GM21526 (cell line): ENCODE measurements around the gene DAPL1.

ENCODE experiments used
- ATAC-seq: cut with Tn5 transposase; IDR thresholded peaks from one replicate; pipeline ENCODE4 v1.9.1; 2021; ENCODE audit warnings: moderate library complexity; ENCODE audit not compliant: unreplicated experiment, low FRiP score

DAPL1 gene, protein sequence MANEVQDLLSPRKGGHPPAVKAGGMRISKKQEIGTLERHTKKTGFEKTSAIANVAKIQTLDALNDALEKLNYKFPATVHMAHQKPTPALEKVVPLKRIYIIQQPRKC

DNA sequence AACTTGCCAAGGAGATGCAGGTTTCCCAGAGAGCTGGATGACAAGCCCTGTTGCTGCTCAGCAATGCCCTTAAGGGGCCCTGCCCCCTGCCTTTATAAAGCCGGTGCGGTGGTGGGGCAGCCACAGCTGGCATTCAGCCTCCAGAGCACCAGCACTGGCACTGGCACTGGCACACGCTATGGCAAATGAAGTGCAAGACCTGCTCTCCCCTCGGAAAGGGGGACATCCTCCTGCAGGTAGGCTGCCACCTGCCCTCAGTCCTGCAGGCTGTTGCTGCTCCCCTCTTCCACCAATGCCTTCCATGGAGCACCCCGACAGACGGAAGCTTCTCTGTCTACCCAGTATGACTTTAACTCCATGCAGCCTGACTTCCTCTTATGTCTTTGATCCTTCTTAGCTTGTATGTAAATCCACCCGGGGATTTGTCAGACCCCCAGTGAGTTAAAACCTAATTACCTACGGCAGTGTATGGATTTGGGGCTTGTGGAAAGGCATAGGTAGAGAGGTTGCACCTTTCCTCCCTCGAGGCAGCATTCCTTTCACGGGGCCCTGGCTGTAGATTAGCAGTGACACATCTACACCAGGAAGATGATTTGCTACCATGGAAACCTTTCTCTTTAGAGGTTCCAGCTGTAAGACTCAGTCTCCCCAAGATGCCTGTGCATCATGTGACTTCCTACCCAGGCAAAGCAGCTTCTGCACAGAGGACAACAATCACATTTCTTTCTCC lies at the start of gene DAPL1:
Gene DAPL1 (plus strand): TSS at position 123 of the 730 bp plus-strand sequence. CDS start 56 bp downstream, at position 179.
- ATAC-seq = no peak

DNA sequence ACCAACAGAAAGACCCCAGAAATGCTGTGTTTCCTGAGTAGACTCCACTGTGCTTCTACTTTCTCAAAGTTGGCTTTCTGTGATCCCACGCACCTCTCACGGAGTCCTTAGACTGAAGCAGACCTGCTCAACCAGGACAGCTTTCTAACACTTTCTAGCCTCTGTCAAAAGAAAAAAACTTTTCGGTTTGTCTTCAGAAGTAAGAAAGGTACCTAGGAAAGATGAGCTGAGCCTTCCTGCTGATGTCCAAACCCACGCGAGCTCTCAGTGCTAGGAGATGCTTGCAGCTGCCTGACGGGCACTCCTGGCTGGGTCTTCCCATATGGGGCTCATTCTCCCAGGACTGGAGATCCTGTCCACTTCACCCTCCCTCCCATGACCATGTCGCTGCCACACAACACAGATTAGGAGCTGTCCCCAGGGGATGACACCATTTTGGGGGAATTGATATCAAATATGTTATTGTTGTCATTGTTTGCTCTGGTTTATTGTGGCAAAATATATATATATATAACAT lies 49.2 kb upstream of the DAPL1 start:
- no peak for ATAC-seq

DNA sequence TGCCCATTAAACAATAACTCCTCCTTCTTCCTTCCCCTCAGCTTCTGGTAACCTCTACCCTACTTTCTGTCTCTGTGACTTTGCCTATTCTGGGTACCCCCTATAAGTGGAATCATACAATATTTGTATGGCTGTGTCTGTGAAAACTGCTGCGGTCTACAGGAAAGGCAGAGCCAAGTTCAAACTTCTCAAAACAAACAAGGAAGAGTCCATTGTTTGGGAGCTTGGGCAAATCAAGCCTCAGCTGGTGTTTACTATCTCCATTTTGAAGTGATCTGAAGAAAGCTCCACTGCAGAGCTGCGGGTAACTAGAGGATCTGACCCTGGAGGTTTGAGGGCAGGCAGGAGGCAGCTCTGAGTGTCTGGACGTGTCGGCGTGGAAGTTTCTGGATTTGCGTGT lies 48.6 kb upstream of the DAPL1 start:
- ATAC-seq = no peak

DNA sequence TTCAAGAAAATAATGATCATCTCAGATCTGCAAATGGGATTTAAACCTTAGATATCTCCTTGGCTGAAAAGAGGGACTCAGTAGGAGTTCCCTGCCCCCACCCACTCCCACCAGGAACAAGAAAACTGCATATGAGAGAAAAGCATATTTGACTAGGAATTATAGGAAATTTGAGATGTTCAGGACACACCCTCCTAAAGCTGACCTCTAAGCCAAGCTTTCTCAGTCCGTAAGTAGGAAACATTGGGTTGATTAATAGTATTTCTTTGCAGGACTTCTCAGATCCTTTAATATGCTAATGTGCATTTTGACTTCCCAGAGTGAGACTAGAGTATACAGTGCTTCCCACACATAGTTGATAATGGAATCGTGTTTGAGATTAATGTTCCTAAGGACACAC lies 47.8 kb upstream of the DAPL1 start:
- ATAC-seq = no peak

DNA sequence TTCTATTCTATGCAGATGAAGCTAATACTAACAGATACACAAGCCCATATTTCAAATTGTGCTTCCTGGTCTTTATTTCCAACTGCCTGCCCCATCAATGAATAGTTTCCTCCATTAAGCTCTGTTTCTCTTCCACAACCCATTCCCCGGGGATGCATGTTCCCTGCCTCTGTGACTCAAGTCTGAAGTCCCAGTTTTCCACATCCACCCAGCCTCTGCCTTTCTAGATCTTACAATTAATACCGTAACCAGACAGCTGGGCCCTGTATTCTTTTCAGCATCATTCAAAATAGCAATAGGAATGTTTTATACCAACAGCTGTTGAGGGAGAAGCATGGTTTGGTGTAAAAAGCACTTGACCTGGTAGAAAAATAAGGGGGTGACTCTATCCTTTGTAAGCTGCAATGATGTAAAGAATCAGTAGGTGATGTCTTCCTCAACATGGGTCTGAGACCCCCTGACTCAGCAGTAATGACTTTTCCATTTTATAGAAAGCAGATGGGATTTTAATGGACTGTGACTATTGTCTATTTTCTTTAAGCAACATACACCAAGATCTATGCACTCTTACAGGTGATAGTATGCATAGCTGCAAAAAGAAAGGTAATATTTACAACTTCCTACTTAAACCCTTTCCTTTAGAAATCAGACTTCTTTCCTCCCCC lies 46.1 kb upstream of the DAPL1 start:
- no peak for ATAC-seq

DNA sequence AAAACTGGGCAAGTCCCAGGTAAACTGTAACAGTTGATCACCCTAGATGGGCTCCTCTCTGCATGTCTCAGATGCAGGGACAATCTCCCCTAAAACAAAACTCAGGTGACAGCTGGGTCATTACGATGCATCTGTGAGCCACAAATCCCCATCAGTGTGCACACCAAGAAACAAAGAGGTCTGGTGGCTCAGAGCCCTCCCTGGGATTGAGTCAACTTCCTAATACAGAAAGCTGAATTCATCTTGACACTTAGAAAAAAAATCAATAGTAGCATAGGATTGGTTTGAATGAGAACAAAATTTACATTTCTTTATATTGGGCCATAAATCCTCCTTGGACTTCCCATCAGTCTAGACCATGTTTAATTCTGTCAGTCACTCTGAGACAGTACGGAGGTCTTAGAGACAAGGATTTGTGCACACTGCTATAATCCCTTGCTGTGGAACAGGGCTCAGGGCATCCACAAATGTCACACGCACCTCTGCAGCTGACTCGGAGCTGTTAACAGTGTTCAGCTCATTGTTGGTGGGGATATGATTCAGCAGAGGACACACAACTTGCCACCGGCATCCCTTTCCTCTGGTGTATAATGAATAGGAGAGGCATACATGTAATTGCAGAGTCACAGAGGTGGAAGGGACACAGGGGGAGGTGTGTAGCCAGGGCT lies 44.5 kb upstream of the DAPL1 start:
- no peak for ATAC-seq

DNA sequence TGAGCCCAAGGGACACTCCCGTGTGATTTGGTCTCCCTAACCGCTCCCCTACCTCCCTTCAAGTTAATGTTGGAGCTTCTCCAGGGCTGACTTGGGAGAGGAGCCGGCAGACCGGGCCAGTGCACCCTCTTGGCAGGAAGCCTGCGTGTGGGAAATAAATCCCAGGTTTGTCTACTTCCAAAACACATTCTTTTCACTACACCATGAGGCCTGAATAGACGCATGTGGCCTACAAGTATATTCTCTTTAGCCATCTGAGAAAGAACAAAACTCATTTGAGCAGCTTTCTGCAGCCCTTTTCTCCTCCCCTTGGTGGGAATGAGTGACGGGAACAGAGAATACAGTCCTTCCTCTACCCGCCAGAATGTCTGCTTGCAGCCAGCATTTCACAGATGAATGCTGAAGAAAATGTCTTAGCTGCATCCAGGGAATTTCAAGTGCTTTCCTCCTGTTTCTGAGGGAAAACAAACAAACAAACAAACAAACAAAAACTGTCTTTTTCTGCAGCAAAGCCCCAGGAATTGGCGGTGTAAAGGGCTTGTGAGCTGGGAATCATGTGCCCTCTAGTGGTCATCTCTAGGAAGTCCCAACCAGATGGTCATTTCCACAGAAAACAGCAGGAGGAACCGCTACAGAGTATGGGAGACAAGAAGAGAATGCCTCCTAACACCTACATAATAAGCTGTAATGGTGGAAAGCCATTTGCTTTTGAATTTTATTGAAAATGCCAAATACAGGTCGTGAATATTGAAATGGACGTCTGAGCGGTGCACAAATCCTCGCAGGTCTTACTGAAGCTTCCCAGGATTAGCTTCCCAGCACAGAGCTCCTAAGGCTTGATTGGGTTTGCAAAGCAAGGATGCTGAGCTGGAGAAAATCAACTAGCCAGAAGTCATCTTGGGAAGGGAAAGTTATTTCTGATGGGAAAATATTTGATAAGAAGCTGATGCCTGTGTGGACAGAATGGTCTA lies 41.2 kb upstream of the DAPL1 start:
- ATAC-seq = peak; percentile 79

DNA sequence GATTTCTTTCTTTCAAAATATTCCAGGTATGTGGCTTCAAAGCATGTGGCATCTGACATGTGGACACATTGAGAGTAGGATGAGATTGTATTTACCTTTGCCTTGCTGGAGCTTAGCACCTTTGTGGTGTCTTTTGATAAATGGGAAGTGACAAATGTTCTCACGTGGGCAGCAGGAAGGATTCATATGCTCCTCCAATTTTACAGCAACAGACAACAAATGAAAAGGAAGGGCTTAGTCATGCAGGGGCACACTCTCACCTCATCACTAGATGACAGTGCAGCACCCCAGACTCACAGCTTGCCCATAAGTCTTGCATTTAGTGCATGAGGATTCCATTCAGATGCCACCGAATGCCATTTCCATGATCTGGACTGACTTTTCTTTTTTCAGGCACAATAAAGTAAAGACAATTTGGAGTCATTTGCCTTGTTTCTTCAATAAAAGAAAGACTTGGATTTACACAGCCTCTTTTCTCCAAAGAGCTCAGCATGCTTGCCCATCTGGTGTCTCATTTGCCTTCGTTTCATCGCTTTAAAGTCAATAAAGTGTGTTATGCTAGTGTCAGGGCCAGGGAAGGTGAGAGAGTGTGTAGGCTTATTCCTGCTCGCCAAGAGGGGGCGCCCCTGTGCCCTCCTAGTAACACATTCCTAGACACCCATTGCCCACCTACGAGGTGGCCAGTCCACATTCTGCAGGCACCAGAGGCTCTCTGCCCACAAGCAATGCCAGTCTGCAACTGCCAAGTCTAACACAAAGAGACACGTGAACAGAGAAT lies 39.6 kb upstream of the DAPL1 start:
- no peak for ATAC-seq

DNA sequence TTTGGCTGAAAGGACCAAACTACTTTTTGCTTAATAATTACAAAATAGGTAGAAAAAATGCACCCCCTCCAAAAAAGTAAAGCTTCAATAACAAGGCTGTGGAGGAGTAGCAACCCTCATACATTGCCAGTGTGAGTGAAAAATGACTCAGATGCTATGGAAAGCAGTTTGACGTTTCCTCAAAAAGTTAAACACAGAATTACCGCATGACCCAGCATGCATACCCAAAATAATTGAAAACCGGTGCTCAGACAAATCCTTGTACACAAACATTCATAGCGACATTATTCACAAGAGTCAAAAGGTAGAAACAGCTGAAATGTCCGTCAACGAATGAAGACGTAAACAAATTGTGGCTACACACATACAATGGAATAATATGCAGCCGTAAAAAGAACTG lies 38.8 kb upstream of the DAPL1 start:
- ATAC-seq = no peak

DNA sequence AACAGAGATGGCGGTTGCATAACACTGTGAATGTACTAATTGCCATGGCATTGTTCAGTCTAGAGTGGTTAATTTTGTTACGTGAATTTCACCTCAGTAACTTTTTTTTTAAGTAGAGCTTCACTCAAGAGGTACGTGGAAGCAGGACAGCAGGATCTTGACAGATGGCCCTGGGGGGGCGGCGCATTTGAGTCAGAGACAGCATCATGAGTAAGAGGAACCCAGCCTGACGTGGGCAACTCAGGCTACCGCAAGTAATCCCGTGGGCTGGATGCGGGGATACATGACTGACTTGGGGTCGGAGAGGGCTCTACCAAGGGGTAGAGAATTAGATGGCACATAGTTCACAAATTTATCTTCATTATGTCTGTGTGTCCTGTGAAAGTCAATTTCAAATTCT lies 38.1 kb upstream of the DAPL1 start:
- ATAC-seq = no peak

DNA sequence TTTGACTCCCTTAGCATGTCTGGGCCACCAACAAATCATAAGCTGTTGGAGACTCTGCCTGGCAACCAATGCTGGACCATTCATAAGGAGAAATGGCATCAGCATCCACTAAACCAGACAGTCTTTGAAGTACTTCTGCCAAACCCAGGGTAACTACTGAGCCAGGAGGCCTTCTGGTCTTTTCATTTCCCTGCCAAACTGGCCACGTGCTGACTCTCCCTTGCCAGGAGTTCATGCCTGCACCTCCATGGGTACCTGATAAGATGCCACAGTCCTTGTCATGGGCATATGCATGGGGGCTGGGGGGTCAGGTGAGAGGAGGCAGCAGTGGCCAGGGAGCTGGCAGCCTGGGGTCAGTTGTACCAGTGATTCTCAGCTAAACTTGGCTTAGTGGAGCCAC lies 34.2 kb upstream of the DAPL1 start:
- ATAC-seq = no peak

DNA sequence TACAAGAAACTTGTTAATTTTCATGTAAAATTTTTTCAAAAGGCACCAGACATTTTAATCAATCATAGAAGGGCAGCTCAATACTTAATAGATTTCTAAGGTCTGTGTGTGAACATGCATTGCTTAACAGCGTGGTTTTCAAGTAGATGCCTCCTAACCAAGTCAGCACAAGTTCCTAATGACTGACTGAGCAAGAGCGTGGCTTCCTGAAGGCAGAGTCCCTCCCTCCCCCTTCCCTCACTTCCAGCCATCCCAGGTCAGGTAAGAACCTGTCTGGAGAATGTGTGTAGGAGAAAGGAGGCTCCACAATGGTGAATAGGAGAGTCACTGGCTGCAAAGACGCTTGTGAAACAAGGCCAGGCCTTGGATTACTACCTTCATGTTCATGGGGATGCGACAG lies 33.5 kb upstream of the DAPL1 start:
- ATAC-seq = no peak

DNA sequence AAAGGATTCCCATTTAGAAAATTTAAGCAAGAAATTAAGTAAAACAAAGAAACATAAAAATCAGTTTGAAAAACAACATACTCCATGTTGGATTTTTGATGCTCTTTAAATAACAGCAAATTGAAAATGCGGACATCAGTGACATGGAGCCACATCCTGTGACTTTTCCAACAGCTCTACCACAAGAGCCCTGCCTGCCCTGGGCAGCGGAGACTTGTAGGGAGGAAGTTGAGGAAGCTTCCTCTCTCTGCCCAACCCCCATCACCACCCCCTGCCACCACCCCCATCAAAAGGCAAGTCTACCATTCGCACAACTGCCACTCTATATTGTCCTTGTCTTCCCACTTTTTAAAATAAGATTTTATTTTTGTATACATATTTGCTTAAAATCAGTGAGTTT lies 32.8 kb upstream of the DAPL1 start:
- ATAC-seq = no peak

DNA sequence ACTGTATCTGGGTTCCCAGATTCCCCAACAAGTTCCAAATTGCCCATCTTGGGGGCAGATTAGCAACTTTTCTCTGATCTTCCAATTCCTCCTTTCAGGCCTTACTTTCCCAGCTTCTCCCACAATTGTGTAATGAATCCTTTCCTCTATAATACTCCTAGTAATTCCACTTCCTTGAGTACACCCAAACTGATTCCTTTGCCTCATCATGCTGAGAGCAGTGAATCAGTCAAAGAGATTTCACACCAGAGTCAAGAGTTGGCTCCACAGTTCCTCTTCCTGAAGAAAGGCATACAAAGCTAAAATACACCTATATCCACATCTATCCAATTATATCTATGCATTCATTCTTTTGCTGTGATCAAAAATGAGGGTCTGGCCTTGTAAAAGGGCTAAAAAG lies 28.6 kb upstream of the DAPL1 start:
- no peak for ATAC-seq

DNA sequence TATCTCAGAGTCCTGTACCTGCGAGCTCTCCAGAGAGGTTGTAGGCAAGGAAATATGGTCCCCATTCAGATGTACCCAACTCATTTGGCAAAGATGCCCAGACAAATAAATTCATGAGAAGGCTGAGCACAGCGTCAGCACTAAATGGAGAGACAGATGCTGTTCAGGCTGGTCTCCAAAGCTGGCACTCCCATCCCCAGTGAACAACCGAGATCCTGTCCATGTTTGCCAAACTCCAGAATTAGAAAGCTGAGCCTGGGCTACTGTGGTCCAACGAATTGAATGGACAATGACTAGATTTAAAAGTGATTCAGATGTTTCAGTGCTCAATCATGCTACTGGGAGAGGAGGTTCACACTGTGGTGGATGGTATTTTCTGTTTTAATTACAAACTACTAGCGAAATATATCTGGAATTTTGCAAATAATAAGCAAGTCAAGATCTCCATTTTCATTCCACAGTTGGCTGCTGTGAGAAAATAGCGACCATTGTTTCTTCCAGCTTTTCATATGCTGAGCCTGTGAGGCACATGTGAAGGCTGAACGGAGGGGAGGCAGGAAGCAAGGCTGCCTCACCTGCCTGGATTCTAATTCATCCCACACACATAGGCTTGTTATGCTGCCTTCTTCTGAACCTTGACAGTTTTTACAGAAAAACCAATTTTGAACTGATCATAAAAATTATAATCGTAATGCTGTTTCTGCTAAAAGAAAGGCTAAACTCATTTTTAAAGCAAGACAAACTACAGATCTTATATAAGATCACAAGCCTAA lies 22.6 kb upstream of the DAPL1 start:
- no peak for ATAC-seq

DNA sequence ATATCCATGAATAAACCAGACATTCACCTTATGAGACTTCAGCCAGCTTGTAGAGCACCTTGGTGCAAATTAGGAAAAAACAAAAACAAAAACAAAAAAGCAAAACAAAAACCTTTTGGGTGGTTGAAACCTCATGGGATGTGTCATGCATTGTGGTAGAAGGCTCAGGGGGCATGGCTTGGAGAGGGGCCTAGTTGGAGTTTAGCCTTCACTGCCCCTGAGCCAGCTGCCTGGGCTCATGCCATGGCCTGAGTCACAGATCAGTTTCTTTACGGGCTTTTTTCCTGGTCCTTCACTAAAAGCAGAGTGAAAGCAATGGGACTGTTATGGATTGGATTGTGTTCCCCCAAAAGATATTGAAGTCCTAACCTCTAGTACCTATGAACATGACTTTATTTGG lies 22.0 kb upstream of the DAPL1 start:
- ATAC-seq = no peak

DNA sequence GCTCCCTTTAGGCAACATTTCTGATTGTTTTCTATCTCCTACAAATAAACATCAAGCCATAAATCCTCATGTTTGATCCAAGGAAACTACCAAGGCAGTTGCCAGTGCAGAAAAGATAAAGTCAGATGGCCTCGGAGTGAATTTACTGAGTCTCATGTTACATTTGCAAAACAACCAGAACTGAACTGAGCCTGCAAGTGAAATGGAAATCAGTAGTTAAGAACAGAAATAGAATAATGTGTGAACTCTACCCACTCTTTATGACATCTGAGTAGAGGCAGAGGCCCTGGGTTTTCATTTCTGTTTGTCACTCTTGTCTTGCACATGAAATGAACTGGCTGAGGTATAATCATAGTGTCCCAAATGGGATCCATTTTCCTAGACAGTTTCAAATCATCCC lies 20.4 kb upstream of the DAPL1 start:
- no peak for ATAC-seq

DNA sequence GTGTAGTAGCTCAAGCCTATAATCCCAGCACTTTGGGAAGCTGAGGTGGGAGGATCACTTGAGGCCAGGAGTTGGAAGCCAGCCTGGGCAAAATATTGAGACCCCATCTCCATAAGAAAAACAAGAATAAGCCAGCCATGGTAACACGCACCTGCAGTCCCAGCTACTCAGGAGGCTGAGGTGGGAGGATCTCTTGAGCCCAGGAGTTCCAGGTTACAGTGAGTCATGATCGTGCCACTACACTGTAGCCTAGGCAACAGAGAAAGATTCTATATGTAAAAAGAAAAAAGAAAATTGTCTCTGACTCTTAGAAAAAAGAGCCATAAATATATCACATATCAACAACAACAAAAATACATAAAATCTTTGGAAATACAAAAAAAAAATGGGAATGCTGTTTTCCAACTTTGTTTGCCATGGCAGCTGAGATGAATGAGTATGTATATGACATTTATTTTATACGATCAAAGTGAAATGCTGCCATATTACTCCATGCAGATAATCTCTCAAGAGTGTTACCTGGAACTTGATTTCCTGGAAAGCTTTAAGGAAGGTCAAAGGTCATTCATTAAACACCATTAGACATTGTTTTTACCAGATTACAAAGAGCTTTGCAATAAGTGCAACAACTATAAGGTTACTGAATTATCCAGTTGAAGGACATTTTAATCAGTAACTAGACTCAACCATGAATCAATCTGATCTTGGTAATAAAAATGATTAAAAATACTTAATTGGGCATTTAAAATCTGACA lies 19.7 kb upstream of the DAPL1 start:
- ATAC-seq = no peak
